GM15510 (cell line): ENCODE results near the gene VEZT.

Experiments
- POLR2A ChIP-seq: IDR thresholded peaks from 3 replicates; pipeline ENCODE4 v1.6.1; 2011; ENCODE audit warnings: borderline replicate concordance; ENCODE audit not compliant: insufficient read length; ENCODE audit errors: extremely low read depth

VEZT gene

DNA sequence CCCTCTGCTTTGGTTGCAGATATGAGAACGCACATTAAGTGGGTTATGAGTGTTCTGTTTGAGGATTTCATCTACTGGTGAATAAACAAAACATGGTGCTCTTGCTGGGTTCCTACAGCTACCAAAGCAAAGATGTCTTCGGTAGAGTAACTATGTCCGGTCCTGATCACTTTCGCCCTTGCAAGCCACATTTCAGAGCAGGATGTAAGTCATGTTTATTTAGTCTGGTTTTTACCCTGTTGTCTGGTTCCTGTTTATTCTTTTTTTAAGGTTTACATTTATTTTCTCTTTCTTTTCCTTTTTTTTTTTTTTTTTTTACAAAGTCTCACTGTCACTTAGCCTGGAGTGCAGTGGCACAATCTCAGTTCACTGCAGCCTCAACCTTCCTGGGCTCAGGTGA, 99.2 kb downstream of the VEZT start:
- no peak for TF ChIP-seq POLR2A

DNA sequence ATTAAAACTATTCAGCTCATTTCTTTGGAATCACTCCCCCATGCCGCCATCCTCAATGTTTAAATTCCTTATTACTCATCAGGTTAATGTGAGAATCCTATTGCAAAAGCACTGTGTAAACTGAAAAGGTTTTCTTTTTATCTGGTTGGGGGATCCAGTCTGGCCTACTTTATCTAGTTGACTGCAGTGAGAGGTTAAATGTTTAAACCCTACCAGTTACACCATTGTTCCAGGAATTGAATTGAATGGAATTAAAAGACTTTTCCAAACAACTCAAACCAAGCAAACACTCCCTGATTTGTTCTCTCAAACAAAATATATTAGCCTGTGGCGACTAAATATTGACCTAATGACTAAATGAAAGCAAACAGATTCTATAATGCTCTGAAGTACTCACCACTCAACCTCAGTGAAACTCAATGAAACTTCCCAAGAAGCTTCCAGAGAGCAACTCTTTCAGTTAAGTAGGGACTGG, 100.5 kb downstream of the VEZT start:
- no peak for TF ChIP-seq POLR2A

DNA sequence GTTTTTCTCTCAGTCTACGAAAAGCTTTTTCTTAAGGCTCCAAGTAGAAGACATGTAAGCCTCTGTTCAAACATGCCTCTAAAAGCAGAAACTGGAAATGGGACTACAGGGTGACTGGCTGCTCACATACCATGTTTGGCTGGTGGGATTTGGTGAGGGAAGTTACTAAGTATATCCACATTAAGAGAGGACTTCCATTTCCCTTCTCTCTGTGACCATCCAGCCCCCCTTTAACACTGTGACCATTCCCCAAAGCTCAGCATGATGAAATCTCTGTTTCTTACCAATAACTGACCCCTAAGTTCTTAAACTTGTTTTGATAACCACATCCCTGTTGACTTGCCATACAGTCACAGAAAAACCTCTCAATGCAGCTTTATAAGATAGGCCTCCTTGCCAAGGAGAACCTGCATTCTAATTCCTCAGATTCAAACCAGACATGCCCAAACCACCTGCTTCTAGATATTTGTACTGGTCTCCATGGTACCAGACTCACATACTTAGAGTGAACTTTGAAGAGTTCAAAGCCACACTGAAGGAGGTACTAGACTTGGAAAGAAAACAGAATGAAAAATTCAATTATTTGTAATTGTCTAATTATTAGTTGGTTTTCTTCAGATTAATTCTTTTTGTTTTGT, 102.2 kb downstream of the VEZT start:
- no peak for TF ChIP-seq POLR2A

DNA sequence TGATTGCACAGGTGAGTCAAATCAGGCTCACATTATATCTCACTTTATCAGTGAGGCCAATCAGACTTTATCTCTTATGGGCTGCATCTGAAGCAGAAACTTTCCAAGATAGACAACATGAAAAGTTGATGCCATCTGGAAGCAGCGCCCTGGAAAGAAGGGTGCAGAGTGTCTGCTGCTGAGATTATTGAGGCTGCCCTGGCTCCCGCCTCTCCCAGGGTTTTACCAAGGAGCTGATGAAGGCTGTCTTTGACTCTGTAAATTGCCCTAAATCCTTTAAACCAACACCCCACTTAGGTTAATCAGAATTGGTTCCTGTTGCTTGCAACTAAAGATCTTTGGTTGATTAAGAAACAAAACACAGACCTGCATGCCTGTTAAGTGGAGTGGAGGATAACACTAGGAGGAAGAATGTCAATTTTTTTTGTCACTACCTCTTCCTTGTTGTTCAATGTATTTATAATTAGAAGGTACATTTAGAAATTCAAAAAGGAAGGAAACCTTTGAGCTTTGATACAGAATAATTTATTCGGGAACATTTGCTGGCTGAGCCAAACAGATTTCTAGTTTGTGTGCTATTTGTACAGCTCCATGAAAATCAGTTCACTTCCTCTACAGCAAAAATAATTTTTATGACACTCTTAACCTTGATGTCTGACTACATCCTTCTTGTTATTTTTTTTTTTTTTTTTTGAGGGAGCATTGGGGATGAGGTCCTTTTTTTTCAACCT, 104.1 kb downstream of the VEZT start:
- TF ChIP-seq POLR2A, result no peak

DNA sequence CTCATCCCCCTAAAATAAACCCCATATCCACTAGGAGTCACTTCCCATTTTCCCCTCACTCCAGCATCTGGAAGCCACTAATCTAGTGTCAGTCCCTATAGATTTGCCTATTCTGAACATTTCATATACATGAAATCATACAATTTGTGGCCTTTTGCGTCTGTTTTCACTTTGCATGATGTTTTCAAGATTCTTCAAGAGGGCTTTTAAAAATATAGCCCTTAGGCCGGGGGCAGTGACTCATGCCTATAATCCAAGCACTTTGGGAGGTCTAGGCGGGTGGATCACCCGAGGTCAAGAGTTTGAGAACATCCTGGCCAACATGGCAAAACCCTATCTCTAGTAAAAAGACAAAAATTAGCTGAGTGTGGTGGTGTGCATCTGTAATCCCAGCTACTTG, 104.7 kb downstream of the VEZT start:
- no peak for TF ChIP-seq POLR2A

DNA sequence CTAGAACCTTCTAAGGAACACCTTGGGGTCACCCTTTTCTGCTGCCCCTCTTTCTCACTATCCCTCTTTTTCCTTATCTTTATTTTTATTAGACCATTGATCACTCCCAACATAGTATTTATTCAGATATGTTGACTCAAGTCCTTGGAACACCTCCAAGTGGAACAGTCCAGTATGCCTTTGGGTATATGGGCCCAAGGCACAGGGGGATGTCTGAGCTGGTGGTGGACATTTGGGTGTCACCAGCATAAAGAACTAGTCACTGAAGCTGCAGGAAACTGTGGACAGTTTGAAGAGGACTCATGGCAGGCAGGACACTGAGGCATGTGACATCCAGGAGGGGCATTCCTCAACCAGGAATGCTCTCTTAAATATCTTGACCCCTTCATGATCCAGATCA, 105.6 kb downstream of the VEZT start:
- no peak for TF ChIP-seq POLR2A

DNA sequence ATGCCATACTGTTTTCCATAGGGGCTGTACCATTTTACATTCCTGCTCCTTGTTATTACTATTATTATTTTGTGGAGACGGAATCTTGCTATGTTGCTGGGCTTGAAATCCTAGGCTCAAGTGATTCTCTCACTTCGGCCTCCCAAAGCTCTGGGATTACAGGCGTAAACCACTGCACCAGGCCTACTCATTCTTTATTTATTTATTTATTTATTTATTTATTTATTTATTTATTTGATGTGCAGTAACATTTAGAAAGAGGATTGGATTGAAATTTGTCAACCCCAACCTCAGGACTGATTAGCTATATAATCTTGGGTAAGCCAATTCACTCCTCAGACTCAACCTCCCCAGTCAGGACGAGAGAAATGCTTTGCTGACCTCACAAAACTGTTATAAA, 107.9 kb downstream of the VEZT start:
- no peak for TF ChIP-seq POLR2A

DNA sequence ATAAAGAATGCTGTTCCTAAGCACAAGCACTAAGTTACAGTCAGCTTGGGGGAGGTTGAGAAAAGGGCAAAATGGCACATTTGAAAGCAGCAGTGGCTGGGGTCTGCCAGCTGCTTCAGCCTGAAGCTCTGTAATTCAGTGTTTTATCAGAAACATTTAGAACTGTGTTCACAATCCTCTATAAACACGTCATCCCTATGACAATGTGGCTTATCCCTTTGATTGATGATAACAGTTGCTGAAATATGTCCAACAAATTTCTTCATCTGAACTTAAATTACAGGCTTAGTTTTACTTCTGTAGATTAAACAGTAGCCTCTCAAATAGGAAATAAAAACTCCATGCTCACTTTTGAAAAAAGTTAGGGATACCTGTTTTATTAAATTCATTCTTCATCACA, 108.8 kb downstream of the VEZT start:
- no peak for TF ChIP-seq POLR2A

DNA sequence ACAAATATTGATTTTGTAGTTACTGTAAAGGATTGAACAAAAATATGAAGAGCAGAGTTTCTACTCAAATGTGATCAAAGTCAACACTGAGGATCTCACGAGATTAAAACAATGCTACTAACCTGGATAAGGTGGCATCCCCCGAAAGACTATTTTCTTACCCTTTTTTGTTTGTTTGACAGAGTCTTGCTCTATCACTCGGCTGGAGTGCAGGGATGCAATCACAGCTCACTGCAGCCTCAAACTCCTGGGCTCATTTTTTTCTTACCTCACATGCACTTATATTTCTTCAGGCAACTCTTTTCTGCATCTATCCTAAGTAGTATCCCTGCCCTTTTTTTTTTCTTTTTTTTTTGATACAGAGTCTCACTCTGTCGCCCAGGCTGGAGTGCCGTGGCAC, 109.2 kb downstream of the VEZT start:
- TF ChIP-seq POLR2A, result no peak

DNA sequence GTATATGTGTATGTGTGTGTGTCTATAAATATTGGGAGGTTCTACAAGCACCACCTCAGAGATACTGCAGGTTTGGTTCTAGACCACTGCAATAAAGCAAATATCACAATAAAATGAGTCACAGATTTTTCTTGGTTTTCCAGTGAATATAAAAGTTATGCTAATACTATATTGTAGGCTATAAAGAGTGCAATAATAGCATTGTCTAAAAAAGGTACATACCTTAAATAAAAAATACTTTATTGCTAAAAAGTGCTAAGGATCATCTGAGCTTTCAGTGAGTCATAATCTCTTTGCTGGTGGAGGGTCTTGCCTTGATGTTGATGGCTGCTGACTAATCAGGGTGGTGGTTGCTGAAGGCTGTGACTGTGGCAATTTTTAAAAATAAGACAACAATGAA, 111.1 kb downstream of the VEZT start:
- TF ChIP-seq POLR2A, result no peak

DNA sequence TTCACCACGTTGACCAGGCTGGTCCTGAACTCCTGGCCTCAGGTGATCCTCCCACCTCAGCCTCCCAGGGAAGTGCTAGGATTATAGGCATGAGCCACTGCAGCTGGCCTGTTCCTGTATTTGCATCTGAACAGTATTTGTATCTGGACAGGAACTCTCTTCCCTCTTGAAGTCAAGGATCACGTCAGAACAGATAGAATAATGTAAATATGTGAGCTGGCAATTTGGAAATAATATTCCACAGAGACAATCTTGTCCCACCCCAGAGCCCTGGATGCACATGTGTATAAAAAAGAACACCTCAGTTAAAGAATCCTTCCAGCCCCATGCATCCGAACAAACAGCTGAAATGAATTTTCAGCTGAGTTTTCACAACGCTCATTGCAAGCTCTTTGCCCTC, 118.3 kb downstream of the VEZT start:
- TF ChIP-seq POLR2A, result no peak

DNA sequence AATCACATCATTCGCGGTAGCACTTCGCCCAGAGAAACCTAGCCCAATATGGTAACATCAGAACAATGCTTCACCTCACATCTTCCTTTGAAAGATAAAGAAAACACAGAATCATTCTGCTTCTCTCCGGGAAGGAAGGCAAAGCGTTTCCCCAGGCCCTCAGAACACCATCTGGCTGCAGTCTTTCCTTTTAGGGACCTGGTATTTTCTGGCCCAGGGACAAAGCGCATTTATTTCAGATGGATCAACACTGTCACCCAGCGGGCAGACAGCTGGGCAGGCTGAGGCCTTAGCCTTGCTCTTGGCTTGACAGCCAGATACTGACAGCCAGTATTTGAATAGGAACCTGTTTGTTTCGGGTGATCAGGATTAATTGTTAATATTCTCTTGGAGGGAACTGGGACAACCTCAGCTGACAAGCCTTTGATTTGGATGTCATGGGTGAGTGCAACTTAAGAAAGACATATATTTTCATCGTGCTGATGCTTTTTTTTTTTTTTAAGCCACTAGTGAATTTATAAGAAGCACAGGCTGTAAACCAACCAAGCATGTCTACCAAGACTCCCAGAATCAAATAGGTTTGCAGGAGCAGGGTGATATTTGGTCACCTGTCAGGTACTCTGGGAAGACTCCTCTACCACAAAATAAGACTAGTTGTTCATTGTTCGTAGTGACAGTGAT, 118.9 kb downstream of the VEZT start:
- TF ChIP-seq POLR2A, result no peak

DNA sequence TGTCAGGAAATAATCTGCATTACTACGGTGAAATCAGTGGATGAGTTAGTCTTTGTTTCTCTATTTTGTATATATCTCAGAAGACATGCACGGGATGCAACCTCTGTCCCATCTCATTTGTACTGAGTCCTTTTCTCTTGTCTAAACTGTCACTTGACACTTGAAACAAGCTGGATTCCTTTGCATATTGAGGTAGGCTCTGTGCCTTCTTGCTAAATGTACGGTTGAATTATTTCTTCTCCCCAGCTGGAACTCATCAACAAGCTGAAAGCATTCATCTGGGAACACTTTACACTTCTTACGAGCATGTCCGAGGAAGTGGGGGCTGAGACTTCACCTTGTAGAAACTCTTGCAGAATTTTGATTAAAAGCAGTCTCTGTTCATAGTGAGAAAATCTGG, 119.5 kb downstream of the VEZT start:
- TF ChIP-seq POLR2A, result no peak

DNA sequence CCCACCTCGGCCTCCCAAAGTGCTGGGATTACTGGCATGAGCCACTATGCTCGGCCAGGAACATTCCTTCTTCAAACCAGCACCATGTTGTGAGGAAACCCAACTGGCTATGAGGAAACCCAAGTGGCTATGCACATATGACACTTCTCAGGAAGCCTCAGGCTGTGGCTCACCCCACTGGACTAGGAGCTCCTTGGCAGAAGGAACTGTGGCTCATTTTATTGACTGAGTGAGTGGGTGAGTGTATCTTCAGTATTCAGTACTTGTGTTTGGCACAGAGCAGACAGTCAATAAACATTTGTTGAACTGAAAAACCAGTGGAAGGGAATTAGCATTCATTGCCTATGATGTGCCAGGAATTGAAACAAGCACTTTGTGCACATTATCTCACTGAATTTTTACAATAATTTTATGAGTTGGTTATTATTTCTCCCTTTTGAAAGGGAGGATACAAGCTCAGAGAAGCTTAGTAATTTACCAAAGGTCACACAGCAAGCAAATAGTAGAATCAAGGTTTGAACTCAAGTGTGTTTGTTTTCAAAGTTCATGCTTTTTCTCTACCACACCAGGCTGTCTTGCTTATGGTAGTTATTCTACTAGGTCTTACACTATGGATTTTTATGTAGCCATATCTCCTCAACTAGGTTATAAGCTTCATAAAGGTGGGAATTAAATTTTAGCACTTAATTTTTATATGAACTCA, 121.6 kb downstream of the VEZT start:
- TF ChIP-seq POLR2A, result no peak

DNA sequence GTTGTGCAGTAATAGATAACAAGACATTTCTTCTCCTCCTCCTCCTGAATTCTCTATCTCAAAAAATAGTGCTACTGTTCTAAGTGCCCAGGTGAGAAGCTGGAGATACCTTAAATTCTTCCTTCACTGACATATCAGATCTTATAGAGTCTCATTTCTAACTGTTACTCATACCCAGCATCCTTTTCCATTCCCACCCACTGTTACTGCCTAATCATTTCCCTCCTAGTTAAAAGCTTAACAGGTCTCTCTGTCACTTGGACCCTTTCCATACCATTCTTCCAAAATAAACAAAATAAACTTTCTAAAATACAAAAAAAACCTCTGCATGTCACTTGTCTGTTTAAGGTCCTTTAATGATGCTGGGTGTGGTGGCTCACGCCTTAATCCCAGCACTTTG, 124.4 kb downstream of the VEZT start:
- no peak for TF ChIP-seq POLR2A

DNA sequence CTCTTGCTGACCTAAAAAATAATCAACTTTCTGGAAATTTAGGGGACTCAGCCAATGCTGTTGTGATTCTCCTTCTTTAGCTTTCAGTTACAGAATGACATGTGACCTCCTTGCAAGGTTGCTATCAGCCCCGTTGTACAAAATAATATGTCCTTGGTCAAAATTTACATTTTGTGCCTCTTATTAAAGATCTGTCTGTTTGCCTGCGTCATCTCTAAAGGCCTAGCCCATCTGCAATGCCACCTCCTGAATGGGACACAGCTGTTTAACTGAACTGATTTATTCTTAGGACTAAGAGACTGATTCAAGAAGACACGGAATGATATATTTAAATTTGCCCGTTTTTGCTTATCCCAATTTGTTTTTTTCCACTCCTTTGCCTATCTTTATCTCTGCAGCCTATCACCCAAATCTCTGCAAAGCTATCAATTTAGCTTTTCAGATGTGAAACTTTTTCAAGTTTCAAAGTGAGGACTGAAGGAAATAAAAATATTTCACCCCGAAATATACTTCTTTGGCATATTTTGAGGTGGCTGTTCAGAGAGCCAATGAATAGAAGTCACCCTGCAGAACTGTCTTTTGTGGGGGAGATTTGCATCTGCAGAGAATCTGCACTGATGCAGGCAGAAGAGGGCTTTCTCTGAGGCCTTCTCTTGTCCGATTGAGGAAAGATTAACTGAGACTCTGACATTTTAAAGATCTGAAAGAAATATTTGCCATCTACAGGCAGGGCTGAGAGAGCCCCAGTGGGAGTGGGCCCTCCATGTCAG, 126.0 kb downstream of the VEZT start:
- TF ChIP-seq POLR2A, result no peak

DNA sequence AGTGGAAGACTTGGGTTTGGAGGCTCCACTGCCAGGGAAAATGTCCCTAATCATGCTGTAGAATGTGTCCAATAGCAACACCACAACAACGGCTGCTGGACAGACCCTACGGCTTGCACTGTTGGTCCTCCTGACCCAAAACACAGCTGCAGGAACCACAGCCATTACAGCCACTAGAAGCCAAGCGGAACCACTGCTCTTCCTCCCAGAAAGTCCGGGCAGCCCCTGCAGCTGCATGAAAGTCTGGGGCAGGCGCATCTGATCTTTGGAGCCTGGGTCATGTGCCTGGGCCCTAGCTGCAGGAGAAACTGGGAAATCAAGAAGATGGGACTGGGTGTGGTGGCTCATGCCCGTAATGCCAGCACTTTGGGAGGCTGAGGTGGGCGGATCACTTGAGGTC, 131.7 kb downstream of the VEZT start:
- no peak for TF ChIP-seq POLR2A
